HG02759 (cell line): ENCODE data around the gene KCNK10.
"Not testable (repeated sequence)": the region's sequence is repeated elsewhere in the genome, so short reads cannot be mapped to it uniquely, and the experiment has no call there.

Experiments
- ATAC-seq: cut with Tn5 transposase; IDR thresholded peaks from one replicate; pipeline ENCODE4 v1.9.1; 2021; ENCODE audit warnings: mild to moderate bottlenecking, moderate library complexity; ENCODE audit not compliant: unreplicated experiment

Gene KCNK10

DNA sequence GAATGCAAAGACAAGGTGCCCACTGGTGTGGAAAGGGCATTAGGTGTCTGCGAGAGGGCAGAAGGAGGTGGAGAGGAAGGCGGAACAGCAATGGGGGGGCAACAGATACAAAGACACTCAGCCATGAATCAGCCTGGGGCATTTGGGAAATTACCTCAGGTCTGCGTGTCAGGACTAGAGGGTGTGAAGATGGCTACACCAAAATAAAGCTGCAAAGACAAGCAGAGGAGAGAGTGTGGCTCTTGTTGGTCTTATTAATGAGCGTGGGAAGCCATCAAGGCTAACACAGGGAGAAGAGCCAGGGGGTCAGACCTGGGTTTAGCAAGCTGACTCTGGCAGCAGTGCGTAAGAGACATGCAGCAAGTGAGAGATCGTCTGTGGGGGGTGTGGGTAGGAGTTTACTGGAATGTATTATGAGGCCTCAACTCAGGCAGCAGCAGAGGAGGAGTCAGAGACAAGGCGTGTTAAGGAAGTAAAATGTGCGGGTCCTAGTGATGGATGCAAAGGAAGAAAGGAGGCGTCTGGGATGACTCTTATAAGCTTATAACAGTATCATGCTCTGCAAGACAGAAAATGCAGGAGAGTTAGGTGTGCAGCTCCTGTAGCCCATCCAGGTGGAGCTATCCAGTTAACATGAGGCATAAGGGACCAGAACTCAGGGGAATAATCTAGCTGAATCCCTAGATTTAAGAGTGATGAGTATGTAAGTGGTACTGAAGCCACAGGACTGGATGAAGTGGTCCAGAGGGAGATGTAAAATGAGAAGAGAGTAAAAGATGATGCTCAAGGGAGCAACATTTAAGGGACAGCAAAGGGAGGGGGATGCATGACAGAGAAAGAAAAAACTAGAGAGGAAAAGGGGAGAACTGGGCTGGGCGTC, 50.4 kb downstream of the KCNK10 start:
- no peak for ATAC-seq

DNA sequence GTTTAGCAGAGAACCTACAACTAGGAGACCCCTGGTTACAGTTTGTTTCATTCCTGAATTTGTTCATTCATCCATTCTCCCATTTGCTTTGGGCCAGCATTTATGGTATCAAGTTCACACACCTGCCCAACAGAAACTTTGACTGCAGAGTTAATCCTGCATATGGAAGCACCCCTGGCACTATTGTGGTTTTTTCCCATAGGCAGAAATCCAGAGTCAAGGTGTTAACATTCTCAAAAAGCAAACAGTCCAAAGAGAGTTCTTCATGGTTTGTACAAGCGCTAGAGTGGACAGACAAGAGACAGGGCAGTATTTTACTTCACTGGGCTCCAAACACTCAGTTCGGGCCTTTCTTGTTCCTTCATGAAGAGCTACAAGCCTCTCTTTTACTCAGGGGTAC, 51.9 kb downstream of the KCNK10 start:
- no peak for ATAC-seq

DNA sequence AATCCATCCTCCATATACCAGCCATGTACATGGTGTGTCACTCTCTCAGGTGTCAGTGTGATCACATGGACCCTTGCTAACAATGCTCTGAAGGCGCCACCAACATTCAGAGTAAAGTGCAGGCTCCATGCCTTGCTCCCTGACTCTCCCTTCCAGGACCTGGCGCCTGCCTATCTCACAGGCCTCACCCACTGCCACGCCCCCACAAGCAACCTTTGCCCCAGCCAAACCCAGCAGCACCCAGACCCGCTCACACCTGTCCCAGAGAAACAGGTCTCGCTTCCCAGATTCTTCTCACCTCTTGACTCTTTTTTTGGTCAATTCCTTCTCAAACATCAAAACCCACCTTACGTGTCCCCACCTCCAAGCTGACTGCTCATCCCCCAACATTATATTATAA, 52.3 kb downstream of the KCNK10 start:
- no peak for ATAC-seq

DNA sequence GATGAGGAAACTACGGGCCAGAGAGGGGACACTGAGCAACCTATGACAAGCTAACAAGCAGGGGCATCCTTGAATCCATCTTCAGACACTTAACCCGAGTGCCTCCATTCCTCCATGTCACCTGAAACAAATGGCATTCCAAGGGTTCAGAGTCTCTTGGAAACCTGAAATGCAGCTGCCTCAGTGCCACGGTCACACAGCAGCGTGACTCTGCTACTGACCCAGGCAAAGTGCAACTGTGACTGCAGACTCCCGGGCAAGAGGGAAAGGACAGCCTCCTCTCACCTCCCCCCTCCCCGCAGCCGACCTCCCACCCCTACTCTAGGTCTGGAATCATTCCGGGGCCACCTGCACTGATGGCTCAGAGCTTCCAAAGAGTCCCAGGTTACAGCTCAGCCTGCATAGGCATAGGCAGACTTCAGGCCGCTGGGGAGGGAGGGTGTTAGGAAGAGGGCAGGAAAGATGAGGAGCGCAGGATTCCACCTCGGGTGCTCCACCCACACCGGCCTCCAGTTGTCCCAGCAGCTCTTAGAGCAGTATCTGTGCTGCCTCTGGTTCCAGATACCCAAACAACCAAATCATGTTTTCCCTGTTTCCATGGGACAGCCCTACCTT, 53.2 kb downstream of the KCNK10 start:
- no peak for ATAC-seq

DNA sequence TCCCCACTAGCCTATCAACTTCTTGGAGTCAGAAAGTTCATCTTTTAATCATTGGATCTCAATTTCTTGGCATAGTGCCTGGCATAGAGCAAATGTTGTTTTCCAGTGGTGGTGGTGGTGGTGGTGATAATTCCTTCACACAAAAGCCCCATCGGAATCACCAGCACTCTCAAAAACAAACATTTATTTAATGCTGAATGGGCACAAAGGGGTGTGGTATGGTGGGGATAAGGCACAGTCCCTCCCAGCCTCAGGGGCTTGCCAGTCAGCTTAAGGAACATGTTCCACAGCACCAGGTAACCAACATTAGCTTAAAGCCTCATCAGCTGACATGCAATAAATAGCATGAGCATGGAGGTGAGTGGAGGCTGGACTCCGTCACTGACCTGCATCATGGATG, 56.6 kb downstream of the KCNK10 start:
- ATAC-seq, result no peak

DNA sequence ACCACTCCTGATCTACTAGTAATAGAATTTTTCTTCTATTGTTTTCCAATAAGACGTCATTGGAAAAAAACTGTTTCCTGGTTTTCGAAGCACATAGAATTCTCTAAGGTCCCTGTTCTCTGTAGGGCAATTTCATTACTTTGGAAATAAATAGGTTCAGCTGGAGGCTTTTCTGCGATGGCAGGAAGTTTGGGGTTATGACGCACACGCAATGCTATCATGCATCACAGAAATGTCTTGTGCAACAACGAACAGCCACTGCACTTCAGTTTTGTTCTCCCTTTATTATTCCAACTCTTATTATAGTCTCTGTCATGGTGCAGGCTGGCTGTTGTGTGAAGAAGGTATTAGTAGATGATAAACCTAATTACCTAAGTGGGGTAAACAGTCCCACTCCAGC, 59.0 kb downstream of the KCNK10 start:
- no peak for ATAC-seq

DNA sequence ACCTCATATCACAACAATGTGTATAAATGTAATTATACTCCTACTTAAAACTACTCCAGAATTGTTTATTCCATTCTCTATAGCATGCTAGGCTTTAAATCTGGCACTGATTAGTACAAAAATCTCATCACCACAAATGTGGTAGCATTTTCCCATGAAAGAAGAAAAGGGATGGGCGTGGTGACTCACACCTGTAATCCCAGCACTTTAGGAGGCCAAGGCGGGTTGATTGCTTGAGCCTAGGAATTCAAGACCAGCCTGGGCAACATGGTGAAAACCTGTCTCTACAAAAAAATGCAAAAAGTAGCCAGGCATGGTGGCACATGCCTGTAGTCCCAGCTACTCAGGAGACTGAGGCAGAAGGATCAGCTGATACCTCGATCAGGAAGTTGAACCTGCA, 61.8 kb downstream of the KCNK10 start:
- ATAC-seq, result not testable (repeated sequence)

DNA sequence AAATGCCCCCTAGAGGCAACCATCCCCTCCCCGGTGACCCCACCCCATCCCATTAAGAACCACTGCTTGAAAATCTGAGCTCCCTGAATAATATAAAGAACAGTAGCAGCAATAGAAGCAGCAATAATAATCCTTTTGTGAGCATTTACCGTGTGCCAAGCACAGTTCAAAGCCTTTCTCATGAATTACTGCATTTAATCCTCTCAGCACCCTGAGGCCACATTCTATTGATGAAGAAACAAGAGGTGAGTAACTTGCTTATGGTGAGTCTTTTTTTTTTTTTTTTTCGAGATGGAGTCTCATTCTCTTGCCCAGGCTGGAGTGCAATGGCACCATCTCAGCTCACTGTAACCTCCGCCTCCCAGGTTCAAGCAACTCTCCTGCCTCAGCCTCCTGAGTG, 65.0 kb downstream of the KCNK10 start:
- ATAC-seq, result no peak

DNA sequence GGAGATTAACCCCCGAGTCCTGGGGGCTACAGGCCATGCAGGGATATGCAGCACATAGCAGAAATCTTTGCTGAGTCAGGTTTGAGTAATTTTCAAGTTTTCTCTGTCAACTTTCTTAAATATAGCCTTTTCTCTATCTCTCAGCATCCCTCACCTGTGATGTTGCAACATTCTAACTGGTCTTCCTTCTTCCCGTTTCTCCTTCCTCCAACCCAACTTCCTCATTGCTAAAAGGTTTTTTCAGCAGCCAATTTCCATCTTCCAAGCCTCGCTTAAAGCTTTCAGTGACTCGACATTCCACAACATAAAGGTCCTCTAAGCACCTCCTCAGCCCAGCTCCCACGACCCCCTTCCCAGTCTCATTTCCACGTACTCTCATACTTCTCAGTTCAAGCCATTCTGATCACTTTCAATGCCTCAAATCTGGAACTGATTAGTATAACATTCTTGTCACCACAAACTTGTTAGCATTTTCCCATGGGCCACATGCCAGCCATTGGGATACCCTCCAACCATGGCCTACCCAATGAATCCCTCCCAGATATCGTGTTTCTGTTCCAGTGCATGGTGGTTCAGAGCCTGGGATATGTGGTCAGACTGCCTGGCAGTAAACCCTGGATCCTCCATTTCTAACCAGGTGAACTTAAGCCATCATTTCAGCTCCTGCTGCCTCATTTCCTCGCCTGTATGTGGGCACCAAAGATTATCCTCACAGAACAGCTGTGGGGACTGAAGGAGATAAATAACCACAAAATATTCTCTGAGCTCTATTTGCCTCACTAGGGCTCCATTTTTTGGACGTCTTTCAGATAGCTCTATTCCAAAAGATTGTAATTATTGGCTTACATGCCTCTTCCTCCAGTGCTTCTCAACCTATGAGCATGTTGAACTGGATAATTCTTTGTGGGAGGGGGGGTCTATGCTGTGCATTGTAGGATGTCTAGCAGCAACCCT, 65.8 kb downstream of the KCNK10 start:
- ATAC-seq, result no peak

DNA sequence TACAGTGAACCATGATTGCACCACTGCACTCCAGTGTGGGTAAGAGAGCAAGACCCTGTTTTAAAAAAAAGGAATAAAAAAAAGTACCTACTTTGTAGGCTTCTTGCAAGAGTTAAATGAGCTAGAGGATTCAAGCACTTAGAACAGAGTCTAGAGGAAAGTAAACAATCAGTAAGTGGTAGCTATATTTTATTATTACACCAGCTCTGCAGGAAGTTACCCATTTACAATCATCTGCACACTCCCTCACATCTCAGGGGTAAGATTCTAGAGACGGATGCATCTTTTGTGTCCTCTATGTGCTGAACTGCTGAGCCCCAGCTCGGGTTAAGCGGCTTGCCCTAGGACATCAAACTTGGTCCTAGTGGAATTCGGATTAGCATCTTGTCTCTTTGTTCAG, 67.3 kb downstream of the KCNK10 start:
- no peak for ATAC-seq

DNA sequence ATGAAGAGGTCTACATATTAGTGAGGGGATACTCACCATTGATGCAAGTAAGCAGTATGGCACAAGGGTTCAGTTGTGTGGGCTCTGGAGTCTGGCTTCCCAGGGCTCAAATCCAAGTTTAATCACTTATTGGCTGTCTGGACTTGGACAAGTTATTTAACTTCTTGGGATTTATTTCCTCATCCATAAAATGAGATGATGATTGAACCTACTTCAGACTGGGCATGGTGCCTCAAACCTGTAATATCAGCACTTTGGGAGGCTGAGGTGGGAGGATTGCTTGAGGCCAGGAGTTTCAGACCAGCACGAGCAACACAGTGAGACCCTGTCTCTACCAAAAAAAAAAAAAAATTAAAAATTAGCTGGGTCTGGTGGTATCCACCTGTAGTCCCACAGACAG, 67.9 kb downstream of the KCNK10 start:
- no peak for ATAC-seq

DNA sequence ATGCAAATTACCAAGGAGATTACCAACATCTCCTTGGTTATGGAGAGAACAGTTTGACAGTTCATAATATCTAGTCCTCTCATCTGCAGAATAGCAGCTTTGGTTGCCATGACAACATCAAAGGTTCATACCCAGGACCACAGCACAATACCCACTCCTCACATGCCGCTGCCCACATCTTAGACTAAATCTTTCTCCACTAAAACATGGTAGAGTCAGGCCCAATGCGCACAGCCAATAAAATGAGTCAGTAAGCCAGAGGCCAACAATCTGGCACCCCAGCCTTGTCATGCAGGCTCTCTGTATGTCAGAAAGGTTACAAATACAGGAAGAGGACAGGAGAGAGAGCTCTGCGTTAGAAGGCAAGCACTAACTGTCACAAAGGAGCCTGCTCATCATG, 70.6 kb downstream of the KCNK10 start:
- ATAC-seq, result no peak

DNA sequence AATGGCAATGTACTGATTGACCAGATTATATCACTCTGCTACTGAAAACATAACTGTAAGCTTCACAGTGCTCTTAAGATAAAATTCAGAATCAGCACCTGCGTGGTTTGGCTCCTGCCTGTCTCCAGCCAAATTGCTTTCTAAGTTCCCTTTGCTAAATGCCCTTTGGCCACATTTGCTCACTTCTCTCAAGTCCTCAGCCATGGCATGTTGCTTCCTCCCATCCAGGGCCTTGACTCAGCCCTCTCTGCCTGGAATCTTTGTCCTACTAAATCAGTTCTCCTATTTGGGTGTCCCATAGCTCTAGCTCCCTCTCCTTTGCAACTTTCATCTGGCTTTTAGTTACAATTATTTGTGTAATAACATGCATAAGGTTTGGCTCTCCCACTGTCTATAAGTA, 71.4 kb downstream of the KCNK10 start:
- ATAC-seq, result no peak

DNA sequence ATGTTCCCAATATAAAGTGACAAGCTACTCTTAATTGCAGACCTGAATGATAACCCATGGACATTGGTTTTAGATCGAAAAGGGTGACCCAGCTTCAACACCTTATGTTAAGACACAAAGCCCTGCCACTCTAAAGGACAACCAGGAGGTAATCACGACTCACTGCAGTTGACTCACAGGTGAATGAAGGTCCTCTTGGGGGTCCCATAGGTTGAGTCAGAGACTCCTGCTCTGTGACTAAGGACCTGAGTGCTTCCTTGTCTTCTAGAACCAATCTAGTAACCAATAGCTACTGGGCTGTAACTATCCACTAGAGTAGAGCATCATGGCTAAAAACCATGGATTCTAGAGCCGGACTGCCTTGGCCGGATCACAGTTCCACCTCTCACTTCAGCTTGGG, 73.8 kb downstream of the KCNK10 start:
- ATAC-seq, result no peak

DNA sequence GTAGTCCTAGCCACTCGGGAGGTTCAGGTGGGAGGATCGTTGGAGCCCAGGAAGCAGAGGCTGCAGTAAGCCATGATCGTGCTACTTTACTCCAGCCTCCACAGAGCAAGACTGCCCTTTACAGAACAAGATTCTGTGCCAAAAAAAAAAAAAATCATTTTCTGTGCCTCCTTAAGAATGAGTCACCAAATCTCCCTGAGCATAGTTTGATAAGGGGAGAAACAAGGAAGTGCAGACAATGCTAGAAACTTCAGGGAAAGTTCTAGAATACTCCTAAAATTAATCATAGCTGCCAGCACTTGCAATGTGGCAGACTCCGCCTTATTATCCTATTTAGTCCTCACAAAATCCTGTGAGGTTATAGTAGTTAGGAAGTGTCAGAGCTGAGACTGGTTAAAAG, 74.5 kb downstream of the KCNK10 start:
- ATAC-seq, result no peak

DNA sequence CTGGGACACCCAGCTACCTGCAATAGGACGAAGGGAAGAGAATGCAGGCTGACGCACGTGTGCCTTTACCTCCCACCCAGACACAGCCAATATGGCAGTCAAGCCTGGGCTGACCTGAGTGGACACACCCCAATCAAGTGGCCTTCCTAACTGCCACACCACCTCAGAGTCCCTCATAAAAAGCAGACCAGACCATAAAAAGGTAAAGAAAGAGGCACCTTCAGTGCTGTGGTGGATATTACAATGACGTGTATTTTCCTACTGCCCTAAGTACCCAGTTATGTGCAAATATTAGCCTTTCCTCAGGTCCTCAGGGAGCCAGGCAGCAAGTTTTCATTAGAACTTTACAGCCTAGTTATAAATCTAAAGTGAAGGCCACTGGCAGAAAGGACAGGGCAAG, 75.8 kb downstream of the KCNK10 start:
- no peak for ATAC-seq

DNA sequence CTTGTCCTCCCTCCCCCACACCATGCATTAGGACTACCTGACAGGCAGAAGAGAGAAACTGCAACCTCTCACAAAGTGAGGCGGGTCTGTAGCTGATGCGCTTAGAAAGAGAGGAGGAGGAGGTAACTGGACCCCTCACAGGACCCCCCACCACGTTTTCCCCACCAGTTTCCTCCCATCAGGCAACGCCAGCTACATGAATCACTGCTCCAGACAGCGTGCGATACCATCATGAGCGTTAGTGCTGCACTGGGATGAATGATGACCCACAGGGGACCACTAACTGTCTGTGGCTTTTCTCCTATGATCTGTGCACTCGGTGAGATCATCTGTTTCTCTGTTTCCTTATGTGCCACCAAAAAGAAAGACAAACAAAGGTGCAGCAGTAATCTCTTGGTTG, 77.7 kb downstream of the KCNK10 start:
- no peak for ATAC-seq

DNA sequence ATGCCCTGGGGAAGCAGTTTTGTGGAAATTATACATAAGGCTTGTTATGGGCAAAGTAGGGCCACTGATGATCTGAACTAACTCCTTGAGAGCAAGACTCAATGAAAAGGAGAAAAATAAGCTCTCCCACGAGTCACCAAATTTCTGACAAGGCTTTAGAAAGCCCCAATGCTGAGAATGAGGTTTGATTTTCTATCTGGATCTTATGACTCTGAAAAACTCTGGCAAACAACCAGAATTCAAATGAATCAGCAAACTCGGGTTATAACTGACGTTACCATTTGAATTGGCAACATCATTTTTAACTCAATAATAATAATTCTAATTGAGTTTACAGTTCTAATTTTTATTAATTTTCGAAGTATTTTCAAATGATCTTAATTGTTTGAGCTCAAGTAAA, 79.1 kb downstream of the KCNK10 start:
- ATAC-seq, result no peak

DNA sequence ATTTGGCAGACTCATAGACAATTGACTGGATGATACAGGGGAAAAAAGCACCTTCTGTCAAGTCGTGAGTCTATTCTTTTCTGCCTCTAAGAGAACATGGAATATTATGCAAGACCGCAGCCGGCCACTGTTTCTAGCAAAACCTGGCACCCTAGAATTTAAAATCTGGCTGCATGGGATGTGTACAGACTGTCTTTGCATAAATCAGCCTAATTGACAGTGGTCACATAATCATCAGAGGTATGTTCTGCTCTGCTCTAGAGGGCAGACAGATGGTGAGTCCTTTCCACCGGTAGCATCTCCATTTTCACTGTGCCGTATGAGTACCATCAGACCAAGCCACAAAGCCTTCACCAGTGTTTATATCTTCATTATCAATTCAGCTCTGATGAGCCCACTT, 80.6 kb downstream of the KCNK10 start:
- no peak for ATAC-seq

DNA sequence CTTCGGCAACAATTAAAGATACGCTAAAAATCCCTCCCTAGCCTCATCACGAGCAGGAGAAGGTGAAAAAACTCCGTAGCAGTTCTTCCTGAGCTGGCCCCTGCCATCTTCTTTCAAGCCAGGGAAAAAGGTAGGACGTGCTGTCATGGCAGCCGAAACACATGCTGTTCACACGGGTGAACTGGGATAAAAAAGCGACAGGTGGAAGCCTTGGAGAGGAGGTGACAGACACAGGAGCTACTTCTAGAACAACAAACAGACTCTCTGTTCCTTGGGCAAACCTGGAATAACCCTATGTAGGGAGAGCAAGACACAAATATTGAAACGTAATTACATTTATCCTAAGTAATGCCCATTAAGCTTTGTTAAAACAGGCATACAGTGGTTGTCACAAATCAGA, 81.3 kb downstream of the KCNK10 start:
- no peak for ATAC-seq

DNA sequence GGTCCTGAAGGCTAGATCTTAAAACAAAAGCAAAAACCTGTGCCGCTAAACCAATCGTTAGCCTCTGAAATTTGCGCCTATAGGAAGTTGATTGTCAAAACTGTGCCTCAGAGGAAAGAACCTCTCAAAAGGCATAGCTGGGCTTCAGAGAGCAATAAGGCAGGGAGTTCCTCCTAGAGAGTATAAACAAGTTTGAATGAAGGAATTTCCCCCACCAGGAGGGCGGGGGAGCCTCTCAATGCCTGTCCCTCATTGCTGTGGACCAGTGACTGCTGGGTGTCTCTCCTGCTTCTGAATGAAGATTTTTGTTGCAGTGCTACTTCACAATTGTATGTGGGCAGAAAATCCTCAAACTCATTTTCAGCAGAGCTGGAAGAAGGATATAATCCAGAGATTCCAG, 88.6 kb downstream of the KCNK10 start:
- no peak for ATAC-seq

DNA sequence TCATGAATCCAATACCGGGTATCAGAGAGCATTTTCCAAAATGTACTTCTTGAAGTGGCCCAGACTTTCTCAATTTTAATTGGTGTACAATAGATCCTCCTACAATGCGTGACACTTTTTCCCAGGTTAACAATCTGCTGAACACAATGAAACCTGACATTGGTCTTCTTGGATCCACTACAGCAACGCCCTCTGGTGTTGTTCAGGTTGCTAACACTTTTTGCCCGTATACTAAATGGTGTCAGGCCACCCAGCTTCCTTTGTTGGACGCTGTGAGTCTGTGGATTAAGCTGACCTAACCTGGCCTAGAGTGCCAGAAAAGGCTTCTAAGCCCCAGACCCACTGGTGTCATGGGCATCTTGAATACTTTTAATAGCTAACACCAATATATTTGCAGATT, 89.2 kb downstream of the KCNK10 start:
- ATAC-seq, result no peak
